NCI-H128 (cell line): ENCODE measurements around the gene CACNA2D4.

Experiments used
- DNase-seq: peaks from one replicate; lab custom pipeline; 2025; ENCODE audit not compliant: unreplicated experiment; lab: John Stamatoyannopoulos, UW

The CACNA2D4 gene

GRCh38 chr12:1804545-1805332, 113.7 kb downstream of the CACNA2D4 start:
- DNase-seq: no peak

DNA sequence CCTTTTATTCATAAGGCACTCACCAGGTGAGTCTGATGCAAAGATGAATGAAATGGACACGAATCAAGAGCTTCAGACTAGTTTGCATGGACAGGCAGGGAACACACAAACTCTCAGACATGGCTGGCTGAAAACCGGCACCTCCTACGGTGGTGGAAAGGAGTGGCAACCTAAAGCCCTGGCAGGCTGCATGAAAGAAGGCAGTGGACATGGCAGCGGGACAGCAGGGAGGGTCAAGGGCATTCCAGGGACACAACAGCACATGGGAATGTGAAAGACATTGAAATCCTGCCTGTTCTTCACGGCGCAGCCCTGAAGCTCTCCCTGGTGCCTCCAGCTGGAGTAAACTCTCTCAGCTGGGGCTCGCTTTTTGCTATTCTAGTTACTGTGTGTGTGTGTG, 114.7 kb downstream of the CACNA2D4 start:
- DNase-seq: no peak

- no peak for DNase-seq
Measured at GRCh38 chr12:1801303-1801975, 117.0 kb downstream of the CACNA2D4 start.

DNA sequence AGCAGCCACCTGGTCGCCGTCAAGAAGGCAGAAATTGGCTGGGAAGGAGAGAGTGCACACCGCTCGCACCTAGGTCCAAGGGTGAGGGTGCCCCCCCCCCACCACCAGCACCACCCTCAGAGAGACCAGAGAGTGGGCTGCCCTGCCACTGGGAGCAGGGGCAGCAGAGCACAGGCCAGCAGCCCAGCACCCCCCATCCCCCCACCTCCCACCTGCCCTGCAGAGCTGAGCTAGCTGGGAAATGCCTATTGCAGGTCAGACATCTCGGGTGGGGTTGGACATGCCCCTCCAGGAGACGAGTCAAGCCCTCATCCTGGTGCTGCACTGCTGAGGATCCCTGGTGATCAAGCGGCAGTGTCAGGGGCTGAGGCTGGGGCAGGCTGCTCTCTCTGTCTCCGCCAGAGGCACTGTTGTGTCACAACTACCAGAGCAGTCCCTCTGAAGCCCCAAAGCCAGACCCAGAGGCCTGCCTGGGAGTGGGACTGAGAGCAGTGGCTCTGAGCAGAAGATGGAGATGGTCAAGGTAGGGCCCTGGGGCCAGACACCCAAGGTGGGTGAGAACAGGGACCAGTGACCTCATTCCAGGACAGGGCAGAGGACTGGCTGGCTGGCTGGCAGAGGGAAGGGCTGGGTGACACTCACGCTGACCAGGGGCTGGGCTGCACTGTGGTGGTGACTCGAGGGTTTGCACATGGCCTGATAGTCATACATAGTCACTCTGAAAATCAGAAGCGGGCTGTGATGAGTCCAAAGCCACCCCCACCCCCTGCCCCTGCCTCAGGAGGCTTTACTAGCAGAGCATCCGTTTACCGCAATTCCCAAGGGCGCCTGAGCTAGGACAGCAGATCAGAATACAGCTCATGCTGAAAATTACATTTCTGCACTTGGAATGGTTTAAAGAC, 117.8 kb downstream of the CACNA2D4 start:
- no peak for DNase-seq

GRCh38 chr12:1799882-1800400, 118.5 kb downstream of the CACNA2D4 start:
- DNase-seq: no peak

GRCh38 chr12:1799051-1799881, 119.2 kb downstream of the CACNA2D4 start:
- DNase-seq: no peak

- no peak for DNase-seq
Measured at GRCh38 chr12:1798641-1799020, 119.8 kb downstream of the CACNA2D4 start.

- DNase-seq: no peak
Measured at GRCh38 chr12:1797991-1798640, 120.3 kb downstream of the CACNA2D4 start.

DNA sequence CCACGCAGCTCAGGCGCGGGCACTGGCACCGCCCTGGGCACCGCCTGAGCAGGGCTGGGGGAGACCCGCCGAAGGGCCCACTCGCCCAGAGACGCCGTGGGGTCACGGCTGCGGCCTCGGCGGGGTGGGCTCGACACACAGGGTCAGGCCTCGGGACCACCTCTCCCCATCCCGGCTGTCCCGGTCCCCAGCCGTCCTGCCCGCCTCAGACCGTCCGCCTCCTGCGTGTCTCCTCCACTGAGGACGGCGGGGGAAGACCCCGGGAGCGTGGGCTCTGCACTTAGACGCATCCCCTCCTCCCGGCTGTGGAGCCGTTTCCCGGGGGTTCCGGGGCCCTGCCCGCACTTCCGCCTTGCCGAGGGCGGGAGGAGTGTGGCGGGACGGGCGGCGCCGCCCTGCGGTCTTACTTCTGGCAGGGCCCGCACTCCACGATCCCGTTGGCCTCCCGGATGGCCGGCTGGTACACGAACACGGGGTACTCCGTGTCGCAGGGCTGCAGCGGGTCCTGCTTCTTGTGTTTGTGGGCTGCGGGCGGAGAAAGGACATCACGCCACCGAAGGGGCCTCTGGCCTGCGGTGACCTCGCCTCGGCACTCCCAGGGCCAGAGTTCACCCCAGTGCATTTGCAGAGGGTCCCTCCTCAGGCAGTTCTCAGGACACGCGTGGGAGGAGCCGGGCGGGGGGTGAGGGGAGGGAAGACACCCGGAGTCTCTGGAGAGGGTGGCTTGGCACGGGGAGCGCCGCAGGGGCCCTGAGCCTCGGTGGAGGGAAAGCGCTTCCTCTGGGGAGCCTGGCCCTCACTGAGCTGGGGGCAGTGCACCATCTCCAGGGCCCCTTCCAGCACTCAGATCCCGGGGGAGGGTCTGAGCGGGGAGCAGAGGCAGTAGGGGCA, 121.2 kb downstream of the CACNA2D4 start:
- DNase-seq: no peak

GRCh38 chr12:1796515-1797010, 121.9 kb downstream of the CACNA2D4 start:
- no peak for DNase-seq

- DNase-seq: peak; percentile 52
Measured at GRCh38 chr12:1795785-1796514, 122.5 kb downstream of the CACNA2D4 start.

- DNase-seq: no peak
Measured at GRCh38 chr12:1795221-1795784, 123.1 kb downstream of the CACNA2D4 start.

- no peak for DNase-seq
Measured at GRCh38 chr12:1794440-1795090, 123.9 kb downstream of the CACNA2D4 start.

DNA sequence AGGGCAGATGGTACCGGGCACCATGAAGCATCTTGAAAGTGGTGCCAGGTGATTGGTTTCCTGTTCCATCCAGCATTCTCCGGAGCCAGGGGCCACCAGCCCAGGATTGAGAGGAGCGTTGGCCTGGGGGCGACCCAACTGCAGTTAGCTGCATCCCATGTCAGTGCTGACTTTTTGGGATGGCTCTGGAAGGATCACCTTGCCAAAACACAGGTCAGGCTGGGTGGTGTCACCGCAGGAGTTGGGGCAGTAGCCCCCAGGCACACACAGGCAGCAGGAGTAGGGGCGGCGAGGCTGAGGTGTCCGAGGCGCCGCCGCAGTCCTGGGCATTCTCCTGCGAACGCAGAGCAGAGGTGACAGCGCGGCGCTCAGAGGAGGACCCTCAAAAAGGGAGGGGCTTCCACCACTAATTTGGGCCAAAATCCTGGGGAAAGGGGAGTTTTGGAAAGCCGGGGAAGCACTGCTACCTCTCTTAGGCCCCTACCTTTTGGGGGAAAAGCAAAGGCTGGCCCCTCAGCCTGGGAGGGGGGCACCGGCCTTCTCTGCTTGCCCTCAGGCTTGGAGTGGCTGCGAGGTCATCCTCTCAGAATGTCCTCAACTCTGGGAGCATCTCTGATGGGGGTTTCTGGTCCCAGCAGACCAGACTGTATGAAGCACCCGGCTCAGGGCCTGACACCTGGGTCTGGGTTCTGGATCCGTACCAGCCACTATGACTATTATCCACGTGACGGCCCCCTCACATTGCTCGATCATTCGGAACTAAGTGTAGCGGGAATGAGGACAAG, 124.8 kb downstream of the CACNA2D4 start:
- no peak for DNase-seq

GRCh38 chr12:1792406-1792805, 126.0 kb downstream of the CACNA2D4 start:
- DNase-seq: no peak

DNA sequence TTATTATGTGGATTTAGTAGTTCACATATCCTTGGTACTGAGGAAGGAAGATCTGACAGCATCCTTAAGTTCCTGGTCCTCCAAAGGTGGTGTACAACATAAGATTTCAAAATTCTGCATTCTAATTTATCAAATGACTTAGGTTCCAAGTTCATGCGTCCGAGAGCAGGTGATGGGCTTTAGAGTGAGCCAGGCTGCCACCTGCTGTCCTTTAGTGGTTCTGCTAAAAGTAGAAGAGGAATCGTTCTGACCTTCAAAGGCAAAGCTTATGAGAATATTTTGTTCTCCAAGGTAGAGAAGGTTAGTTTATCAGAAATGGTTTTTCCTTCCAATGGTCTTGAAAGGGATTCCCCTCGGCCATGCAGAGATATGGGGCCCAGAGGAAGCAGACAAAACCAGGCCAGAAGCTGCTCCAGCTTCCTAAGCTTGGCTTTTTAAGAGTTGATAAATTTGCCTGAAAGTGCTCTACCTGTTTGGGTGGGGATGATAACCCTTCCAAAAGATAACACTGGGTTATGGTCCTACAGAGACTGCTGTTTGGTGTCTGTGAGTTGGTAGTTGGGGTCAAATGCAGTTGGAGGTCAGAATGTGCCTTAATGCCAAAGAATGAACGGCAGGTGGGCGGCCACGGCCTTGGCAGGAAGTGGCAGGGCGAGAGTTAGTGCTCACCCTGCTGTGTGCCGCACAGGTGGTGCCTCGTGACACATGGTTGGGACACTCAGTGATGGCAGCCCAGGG, 127.2 kb downstream of the CACNA2D4 start:
- DNase-seq: peak; percentile 40
